Inferior parietal cortex (tissue), 1 donor: Measurements from ENCODE around the gene CDH22.

Experiments
- DNase-seq: peaks from one replicate; pipeline ENCODE4 v3.0.0-alpha.2; 2016; ENCODE audit errors: extremely low spot score

CDH22 gene

GRCh38 chr20:46299078-46299477 lies 9.2 kb downstream of the CDH22 start:
- no peak for DNase-seq

DNA sequence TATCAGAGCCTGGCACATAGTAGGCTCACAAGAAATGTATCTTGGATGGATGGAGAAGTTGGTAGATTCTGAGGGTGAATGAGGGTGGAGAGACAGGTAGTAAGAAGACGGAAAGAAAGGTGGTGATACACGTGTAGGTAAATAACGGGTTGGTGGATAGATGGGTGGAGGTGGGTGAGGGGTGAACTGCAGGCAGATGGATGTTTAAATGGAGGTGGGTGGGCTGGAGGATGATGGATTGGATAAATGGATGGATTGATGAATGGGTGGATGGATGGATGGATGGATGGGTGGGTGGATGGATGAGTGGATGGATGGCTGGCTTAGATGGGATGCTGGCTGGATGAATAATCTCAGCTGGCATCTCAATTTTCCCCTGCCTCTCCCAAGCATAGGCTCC lies 9.9 kb downstream of the CDH22 start:
- DNase-seq: no peak

DNA sequence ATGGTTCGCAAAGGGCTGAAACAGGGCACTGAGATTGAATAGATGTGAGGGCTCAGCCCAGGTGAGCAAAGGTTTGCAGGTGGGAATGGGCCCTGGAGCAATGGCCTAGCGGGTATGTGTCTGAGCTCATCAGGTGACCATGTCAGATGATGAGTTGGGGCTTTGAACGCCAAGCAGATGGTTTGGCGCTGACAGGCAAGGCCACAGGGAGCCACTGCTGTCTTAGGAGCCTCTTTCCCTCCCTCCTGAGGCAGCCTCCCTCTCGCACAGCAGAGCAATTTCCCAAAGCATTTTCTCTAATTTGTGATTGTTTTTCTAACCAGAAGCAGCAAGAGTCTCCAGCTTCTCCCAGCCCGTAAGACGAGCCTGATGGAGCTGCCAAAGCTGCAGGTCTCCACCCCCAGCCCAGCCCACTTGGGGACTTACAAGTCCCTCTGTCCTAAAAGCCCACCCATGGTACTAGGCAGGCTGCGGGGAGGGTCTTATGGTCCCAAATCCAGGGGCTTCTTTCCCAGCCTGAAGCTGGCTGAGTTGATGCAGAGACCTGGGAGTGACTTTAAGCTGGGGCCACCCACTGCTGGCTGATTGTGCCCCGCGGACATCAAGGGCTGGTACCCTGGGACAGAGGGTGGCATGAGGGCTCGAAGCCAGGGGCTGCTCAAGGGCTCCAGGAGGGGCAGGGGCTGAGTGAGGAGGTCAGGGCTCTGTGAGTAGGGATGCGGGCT lies 11.6 kb downstream of the CDH22 start:
- no peak for DNase-seq

GRCh38 chr20:46293084-46293483 lies 15.2 kb downstream of the CDH22 start:
- no peak for DNase-seq

GRCh38 chr20:46291401-46291800 lies 16.9 kb downstream of the CDH22 start:
- no peak for DNase-seq

DNA sequence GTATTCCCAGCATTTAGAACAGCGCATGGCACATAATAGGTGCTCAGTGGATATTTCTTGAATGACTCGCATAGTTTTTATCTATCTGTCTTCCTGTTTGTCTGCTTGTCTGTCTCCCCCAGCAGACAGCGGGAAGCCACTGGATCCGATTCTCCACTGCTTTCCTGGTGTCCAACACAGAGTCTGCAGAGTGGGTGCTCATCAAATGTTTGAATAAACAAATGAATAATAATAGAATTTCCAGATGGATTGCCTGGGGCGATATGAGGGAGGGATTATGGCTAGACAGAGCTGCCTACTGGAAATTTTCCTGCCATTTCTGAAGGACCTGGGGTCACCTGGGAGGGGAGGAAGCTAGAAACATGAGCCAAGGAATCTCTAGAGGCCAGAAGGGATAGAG lies 18.9 kb downstream of the CDH22 start:
- DNase-seq: no peak

DNA sequence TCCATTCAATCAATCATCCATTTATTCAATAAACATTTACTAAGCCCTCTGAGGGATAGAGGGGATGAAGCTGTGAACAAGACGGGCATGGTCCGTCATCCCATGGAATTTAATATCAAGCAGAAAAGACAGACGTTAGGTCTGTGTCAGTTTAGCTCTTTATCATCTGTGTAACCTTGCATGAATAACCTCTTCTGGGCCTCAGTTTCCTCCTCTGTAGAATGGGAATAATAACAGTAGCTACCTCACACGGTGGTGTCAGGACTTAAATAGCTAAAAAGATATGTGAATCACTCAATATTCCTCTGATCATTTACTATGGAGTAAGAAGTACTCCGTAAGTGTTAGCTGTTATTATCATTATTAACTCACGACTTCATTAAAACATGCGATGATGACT lies 21.3 kb downstream of the CDH22 start:
- no peak for DNase-seq

DNA sequence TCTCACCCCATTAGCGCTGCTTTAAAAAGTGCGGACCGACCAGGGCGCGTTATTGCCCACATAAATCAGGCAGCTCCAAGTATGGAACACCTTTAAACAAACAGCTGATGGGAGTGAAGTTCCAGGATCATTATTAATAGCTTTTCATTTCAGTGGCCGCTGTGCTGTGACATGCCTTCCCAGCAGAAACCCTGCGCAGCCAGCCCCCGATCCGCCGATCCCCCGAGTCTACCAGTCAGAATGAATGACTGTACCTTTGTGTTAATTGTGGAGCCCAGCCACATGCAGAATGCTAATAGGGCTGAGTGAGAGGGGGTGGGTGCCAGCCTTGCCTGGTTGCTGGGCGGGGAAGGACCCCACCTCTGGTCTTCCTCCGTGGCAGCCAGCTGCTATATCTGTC lies 21.9 kb downstream of the CDH22 start:
- no peak for DNase-seq

- DNase-seq: no peak
Measured at GRCh38 chr20:46285740-46286139, 22.6 kb downstream of the CDH22 start.

DNA sequence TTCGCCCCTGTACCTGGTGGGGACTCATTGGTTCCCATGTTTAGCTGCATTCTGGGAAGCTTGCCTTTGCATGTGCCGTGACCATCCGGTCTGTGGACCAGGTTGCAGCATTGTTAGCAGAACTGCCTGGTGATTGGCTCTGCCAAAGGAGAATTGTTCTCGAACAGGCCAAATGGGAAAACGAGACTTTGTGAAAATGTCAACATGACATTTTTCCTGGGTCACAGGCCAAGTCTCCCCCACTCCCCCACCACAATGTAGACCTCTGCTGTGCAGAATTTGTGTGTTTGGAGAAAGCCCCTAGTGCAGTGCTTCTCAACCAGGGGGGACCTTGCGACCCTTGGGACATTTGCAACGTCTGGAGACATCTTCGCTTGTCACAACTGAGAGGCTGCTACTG lies 23.2 kb downstream of the CDH22 start:
- DNase-seq: no peak

DNA sequence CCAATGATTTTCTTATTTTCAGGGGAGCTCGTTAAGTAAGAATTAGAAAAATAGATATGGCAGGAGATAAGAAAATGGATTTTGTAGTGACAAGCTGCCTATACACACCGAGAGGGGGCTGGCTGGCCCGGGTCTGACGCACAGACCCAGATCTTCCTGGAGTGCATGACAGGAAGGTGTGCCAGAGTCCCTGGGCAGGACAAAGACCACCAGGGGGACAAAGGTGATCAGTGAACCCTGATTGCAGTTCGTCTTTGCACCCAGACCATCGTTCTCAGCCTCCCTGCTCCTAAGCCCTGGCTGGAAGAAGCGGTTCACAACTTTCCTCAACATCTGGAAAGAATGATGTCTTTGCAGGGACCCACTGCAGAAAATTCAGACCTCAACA lies 24.3 kb downstream of the CDH22 start:
- no peak for DNase-seq

GRCh38 chr20:46283426-46284039 lies 24.8 kb downstream of the CDH22 start:
- DNase-seq: no peak

DNA sequence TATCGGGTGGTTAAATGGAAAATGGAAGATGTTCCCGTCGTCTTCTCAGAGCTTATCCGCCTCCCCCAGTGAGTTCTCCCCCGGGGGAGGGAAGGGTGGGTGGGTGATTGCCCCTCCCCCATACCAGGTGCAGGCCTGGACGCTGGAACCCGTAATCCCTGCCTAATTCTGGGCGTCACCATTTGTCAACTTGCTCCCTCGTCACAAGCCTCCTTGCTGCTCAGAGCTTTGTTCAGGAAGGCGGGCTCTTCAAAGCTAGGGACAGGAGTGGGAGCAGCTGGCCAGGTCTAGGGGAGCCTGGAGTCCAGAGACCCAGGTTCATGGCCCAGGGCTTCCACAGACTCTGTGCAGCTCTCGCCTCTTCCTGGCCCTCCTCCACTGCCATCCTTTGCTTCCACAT lies 25.6 kb downstream of the CDH22 start:
- no peak for DNase-seq

GRCh38 chr20:46279103-46279502 lies 29.2 kb downstream of the CDH22 start:
- no peak for DNase-seq

DNA sequence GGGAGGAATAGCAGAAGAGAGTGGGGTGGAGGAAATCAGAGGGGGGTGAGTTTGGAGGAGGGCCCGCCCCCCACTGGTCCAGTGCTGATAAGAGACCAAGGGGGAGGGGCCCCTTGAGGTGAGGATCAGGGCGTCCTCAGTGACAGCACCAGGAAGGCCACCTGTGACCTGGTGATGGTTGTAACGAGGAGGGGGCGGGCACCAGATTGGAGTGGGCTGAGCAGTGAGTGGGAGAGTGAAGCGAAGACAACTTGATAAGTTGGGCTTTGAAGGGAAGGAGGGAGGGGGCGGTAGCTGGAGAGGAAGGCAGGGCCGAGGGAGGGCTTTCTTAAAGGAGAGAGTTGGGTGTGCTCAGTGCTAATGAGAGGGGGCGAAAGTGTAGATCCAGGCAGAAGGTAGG lies 30.7 kb downstream of the CDH22 start:
- no peak for DNase-seq

- DNase-seq: no peak
Measured at GRCh38 chr20:46276531-46276930, 31.8 kb downstream of the CDH22 start.

GRCh38 chr20:46275091-46275490 lies 33.2 kb downstream of the CDH22 start:
- DNase-seq: no peak

- DNase-seq: no peak
Measured at GRCh38 chr20:46273717-46274116, 34.6 kb downstream of the CDH22 start.

DNA sequence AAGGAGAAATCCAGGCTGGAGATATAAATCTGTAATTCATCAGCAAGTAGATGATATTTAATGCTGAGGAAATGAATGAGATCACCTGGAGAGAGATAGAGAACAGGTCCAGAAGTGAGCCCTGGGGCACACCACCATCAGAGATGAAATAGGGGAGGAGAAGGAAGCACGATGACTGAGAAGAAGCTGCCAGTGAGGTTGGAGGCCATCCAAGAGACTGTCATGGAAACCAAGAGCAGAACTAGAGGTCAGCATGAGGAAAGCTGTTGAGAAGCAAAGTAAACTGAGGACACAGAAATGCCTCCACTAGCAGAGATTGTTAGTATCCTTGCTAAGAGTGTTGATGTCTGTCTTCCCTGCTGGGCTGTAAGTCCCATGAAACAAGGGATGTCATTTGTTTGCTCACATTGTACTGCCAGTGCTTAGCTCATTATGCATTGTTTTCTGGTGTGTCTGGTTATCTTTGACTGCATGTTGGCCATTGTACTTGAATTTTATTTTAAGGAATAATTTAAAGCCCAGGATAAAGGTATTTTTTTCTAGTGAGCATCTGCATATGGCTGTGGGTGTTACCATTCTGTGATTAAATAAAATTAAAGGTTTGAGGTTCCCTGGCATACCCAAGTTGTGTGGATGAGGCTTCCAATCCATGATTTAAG lies 35.8 kb downstream of the CDH22 start:
- DNase-seq: no peak

DNA sequence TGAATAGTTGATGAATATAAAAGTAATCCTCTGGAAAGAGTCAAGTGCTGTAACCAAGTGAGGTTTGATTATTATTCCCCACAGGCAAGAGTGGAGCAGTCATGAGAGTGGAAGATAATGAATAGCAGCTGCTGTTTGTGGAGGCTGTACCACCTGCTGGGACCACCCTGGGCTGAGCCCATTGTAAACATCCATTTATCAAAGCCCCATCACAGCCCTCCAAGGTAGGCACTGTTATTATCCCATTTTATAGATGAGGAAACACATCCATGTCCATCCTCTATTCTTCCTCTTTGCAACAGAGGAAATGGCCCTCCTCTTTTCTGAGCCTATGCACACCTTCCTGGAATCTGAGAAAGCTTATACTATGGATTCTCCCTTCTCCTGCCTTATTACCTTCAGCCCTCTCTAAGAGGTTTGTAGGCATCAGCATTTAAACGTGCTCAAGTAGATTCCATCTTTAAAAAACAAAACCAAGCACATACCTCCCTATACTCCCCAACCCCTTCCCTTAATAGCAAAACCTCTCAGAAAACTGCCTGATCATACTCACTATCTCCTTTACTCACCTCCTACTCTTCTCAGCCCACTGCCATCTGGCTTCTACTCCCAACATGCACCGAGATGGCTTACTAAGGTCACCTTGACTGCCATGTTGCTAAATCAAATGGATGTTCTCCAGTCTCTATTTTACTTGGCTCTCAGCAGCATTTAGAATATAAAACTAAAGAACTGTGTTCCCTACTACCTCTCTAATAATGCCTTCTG lies 37.1 kb downstream of the CDH22 start:
- no peak for DNase-seq

DNA sequence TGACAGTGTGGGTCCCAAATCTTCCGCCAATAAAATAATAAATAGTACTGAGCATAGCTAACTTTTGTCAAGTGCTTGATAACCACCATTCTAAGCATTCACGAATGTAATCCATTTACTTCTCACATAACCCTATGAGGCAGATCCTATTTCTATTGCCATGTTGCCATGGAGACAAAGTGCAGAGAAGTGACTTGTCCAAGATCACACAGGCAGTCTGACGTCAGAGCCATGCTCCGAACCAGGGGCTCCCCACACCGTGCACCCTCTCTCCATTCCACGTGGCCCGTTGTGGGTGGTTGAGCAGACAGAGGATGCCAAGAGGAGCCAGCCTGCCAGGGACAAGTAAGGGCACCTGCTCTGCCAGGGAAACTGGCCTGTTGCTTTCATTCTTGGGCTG lies 38.9 kb downstream of the CDH22 start:
- no peak for DNase-seq

GRCh38 chr20:46268662-46269061 lies 39.6 kb downstream of the CDH22 start:
- DNase-seq: no peak
